Gastroesophageal sphincter (tissue), 4 donors: Measurements from ENCODE around the gene LAMA3. TPM values are rescaled to one million over a fixed set of nuclear protein-coding genes. Genes with fewer than 3 reads are reported as not detected.

Source experiments
- ATAC-seq: fragments of 150-250 bp; one replicate; pipeline ENCODE4 v1.9.1; 2016; ENCODE audit warnings: mild to moderate bottlenecking, moderate library complexity
- H3K27ac ChIP-seq, 4 donors: fragments of 200-600 bp; sonication (generic) in 3 of 4; 1 replicate in 3 of 4; 2 replicates in 1 of 4; pipeline ENCODE4 v1.5.1; 2016 to 2019
- H3K27me3 ChIP-seq: fragments of 200-600 bp; sonication (generic); one replicate; pipeline ENCODE4 v1.5.1; 2019
- H3K36me3 ChIP-seq, 2 donors: fragments of 200-600 bp; sonication (generic); one replicate each; pipeline ENCODE4 v1.5.1; 2019; ENCODE audit warnings: control low read depth in 1 of 2
- H3K4me1 ChIP-seq, 3 donors: fragments of 200-600 bp; sonication (generic); 1 replicate in 2 of 3; 2 replicates in 1 of 3; pipeline ENCODE4 v1.5.1; 2016 to 2019; ENCODE audit warnings: control low read depth in 2 of 3
- H3K4me3 ChIP-seq, 2 donors: fragments of 200-600 bp; sonication (generic); one replicate each; pipeline ENCODE4 v1.5.1; 2019; ENCODE audit warnings: mild to moderate bottlenecking in 1 of 2, moderate library complexity in 1 of 2
- H3K9me3 ChIP-seq, 3 donors: fragments of 200-600 bp; sonication (generic); one replicate each; pipeline ENCODE4 v1.5.1; 2017 to 2019; ENCODE audit warnings: control low read depth in 2 of 3
- CTCF ChIP-seq, 4 experiments: fragments of 200-600 bp in 2 of 4; fragments of 450-650 bp in 2 of 4; sonication (generic) in 1 of 4; IDR thresholded peaks; one replicate each; pipeline ENCODE4 v1.5.1; 2017 to 2019; ENCODE audit warnings: antibody characterized with exemption in 4 of 4, mild to moderate bottlenecking in 2 of 4, moderate library complexity in 2 of 4
- EP300 ChIP-seq: sonication (generic); formaldehyde crosslinking; IDR thresholded peaks from one replicate; pipeline ENCODE4 v1.6.1; 2017; ENCODE audit warnings: antibody characterized with exemption, mild to moderate bottlenecking
- POLR2A ChIP-seq, 2 donors: fragments of 450-650 bp; IDR thresholded peaks; one replicate each; pipeline ENCODE4 v1.6.1; 2017; ENCODE audit warnings: antibody characterized with exemption in 2 of 2, mild to moderate bottlenecking in 2 of 2, moderate library complexity in 1 of 2
- POLR2AphosphoS5 ChIP-seq: sonication (generic); formaldehyde crosslinking; IDR thresholded peaks from one replicate; pipeline ENCODE4 v1.6.1; 2017; ENCODE audit warnings: antibody characterized with exemption
- WGBS, 2 donors: methylation state at CpG; one replicate each; pipeline ENCODE4 v1.1.5; 2018; ENCODE audit warnings: low coverage in 1 of 2; 5-methylcytosine and 5-hydroxymethylcytosine counted together
- total RNA-seq, 4 donors: library from RNA; depleted of rRNA; stranded (reverse); fragments of >200 nt; gene quantifications; one replicate each; pipeline ENCODE4 v1.1.0, GENCODE V29; 2016

The LAMA3 gene
- total RNA-seq, 4 donors from 2014 or later = 8.3 to 13.5 (median 9.5) TPM

GRCh38 chr18:23832911-23833310 lies 143.7 kb downstream of the LAMA3 start:
- ATAC-seq = no peak
- TF ChIP-seq CTCF (IDR thresholded peaks at IDR 0.05) = no peak
- TF ChIP-seq POLR2A (IDR thresholded peaks at IDR 0.05) = no peak
- no peak for TF ChIP-seq POLR2AphosphoS5
- TF ChIP-seq EP300 = no peak
- no peak overlapping the region for H3K27ac ChIP-seq
- H3K9me3 ChIP-seq = no peaks in the 10 kb centered on the region
- 61 to 81% methylated on average over 3 of the region's 3 CpGs for WGBS, 2 donors
- no peak overlapping the region for H3K4me3 ChIP-seq
- H3K4me1 ChIP-seq = no peaks in the 10 kb centered on the region
- no peaks in the 10 kb centered on the region for H3K27me3 ChIP-seq
- peaks cover 0 to 7% of the 10 kb centered on the region in 2 donors for H3K36me3 ChIP-seq

GRCh38 chr18:23833714-23834113 lies 144.5 kb downstream of the LAMA3 start:
- Histone ChIP-seq H3K9me3 (no peaks in the 10 kb centered on the region), H3K4me1 (no peaks in the 10 kb centered on the region), H3K36me3 (peaks cover 0 to 7% of the 10 kb centered on the region in 2 donors), H3K27ac (no peak overlapping the region), H3K4me3 (no peak overlapping the region), H3K27me3 (no peaks in the 10 kb centered on the region)
- 100% methylated on average over 3 of the region's 6 CpGs; no CpG with 5 or more reads in 1 of the 2 donors for WGBS, 2 donors
- TF ChIP-seq POLR2A (IDR thresholded peaks at IDR 0.05) = no peak
- TF ChIP-seq EP300 = no peak
- no peak for TF ChIP-seq POLR2AphosphoS5
- no peak for TF ChIP-seq CTCF (IDR thresholded peaks at IDR 0.05)
- no peak for ATAC-seq

- Histone ChIP-seq H3K4me3 (no peak overlapping the region), H3K27me3 (no peaks in the 10 kb centered on the region), H3K9me3 (no peaks in the 10 kb centered on the region), H3K36me3 (peaks cover 0 to 12% of the 10 kb centered on the region in 2 donors), H3K27ac (peak overlapping the region in 2 of 4 donors; percentile 9 to 17), H3K4me1 (no peaks in the 10 kb centered on the region)
- 93% methylated on average over 3 of the region's 3 CpGs; no CpG with 5 or more reads in 1 of the 2 donors for WGBS, 2 donors
- no peak for TF ChIP-seq EP300
- TF ChIP-seq POLR2A (IDR thresholded peaks at IDR 0.05) = no peak
- no peak for TF ChIP-seq CTCF (IDR thresholded peaks at IDR 0.05)
- ATAC-seq = peak; percentile 27
Observed at GRCh38 chr18:23835091-23835490, 145.8 kb downstream of the LAMA3 start.

- Histone ChIP-seq H3K4me1 (no peaks in the 10 kb centered on the region), H3K36me3 (peaks cover 0 to 12% of the 10 kb centered on the region in 2 donors), H3K27ac (peak overlapping the region in 2 of 4 donors; percentile 9 to 17), H3K27me3 (no peaks in the 10 kb centered on the region), H3K9me3 (no peaks in the 10 kb centered on the region), H3K4me3 (no peak overlapping the region)
- WGBS, 2 donors = 33 to 65% methylated on average over 1 to 4 of the region's 4 CpGs
- peak; percentile 75 for ATAC-seq
- TF ChIP-seq EP300 (no peak), POLR2AphosphoS5 (peak; percentile 22), POLR2A (IDR thresholded peaks at IDR 0.05) (no peak)
Observed at GRCh38 chr18:23835506-23835905, 146.3 kb downstream of the LAMA3 start.

- no peak overlapping the region for H3K4me3 ChIP-seq
- no peaks in the 10 kb centered on the region for H3K9me3 ChIP-seq
- no peaks in the 10 kb centered on the region for H3K4me1 ChIP-seq
- H3K36me3 ChIP-seq = peaks cover 0 to 26% of the 10 kb centered on the region in 2 donors
- WGBS, 2 donors = 53 to 78% methylated on average over 1 of the region's 1 CpG
- no peaks in the 10 kb centered on the region for H3K27me3 ChIP-seq
- TF ChIP-seq POLR2AphosphoS5 = no peak
- no peak for TF ChIP-seq EP300
- no peak for TF ChIP-seq POLR2A (IDR thresholded peaks at IDR 0.05)
- no peak for TF ChIP-seq CTCF (IDR thresholded peaks at IDR 0.05)
- H3K27ac ChIP-seq = peak overlapping the region in 1 of 4 donors; percentile 2
- ATAC-seq = no peak
Observed at GRCh38 chr18:23837591-23837990, 148.3 kb downstream of the LAMA3 start.
